SU-DHL-6 (cell line): Measurements from ENCODE around the gene GLO1.

ENCODE experiments used
- EZH2phosphoT487 ChIP-seq: fragments of 200-600 bp; sonication (generic), shearing (Covaris generic); conservative IDR thresholded peaks from 2 replicates; pipeline ENCODE4 v1.6.1; 2018; ENCODE audit warnings: mild to moderate bottlenecking, antibody characterized with exemption, low read length, moderate library complexity, mixed read lengths
- TF ChIP-seq, protein P1 (sequence below): fragments of 200-600 bp; sonication (generic); IDR thresholded peaks from one replicate; pipeline ENCODE4 v1.5.1; 2017; ENCODE audit warnings: antibody characterized with exemption, mild to moderate bottlenecking, low read length, moderate library complexity; ENCODE audit not compliant: insufficient read depth, poor library complexity, severe bottlenecking

DNA sequence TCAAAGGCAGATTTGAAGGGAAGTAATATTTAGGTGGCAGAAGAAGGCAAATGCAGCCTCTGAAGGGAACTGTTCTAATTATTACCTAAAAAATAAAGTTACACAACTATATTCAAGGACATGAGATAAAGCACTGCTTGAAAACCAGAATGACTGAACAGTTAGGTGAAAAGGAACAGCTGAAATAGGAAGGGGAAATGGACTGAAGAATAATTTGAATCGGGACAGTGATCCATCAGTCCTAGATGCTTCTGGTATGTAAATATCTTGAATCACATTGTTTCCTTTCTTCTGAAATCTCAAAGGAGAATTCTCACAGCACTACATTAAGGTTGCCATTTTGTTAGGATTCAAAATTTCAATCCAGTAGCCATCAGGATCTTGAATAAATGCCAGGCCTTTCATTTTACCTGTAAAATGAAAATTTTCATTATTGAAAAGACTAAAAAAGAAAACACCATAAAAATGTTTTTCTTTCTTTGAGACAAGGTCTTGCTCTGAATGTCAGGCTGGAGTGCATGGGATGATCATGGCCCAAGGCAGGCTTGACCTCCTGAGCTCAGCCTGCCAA lies 25.9 kb downstream of the GLO1 start:
- TF ChIP-seq, protein P1, sequence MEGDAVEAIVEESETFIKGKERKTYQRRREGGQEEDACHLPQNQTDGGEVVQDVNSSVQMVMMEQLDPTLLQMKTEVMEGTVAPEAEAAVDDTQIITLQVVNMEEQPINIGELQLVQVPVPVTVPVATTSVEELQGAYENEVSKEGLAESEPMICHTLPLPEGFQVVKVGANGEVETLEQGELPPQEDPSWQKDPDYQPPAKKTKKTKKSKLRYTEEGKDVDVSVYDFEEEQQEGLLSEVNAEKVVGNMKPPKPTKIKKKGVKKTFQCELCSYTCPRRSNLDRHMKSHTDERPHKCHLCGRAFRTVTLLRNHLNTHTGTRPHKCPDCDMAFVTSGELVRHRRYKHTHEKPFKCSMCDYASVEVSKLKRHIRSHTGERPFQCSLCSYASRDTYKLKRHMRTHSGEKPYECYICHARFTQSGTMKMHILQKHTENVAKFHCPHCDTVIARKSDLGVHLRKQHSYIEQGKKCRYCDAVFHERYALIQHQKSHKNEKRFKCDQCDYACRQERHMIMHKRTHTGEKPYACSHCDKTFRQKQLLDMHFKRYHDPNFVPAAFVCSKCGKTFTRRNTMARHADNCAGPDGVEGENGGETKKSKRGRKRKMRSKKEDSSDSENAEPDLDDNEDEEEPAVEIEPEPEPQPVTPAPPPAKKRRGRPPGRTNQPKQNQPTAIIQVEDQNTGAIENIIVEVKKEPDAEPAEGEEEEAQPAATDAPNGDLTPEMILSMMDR: no peak
- no peak for TF ChIP-seq EZH2phosphoT487
